K562 (cell line): ENCODE measurements around the gene SLC38A2. TPM values are rescaled to one million over a fixed set of nuclear protein-coding genes. Genes with fewer than 3 reads are reported as not detected.

Experiments
- ATAC-seq: fragments of 200-7000 bp; cut with Tn5 transposase; 3 replicates; pipeline ENCODE4 v1.9.1; 2020; ENCODE audit warnings: moderate library complexity
- BruUV-seq: library from RNA; stranded (reverse); fragments of 400-500 nt; replicated peaks from 2 replicates; lab custom pipeline; 2021; lab: Mats Ljungman, UMichigan
- CTCF ChIA-PET: fragments of 300-600 bp; formaldehyde crosslinking; extraction: SDS; loops from one replicate; lab custom pipeline; 2021; ENCODE audit warnings: low intra/inter-chr PET ratio; lab: Yijun Ruan, JAX
- POLR2A ChIA-PET: fragments of 300-600, 350-650 bp; sonication (Branson Sonifier 250); formaldehyde crosslinking; extraction: SDS; loops from one replicate; lab custom pipeline; 2021; ENCODE audit warnings: antibody characterized with exemption, inconsistent platforms; lab: Yijun Ruan, JAX
- DNase-seq, 4 experiments: peaks; one replicate each; pipeline versions ENCODE4 v3.0.0 to v3.0.0-alpha.2; 2011 to 2018; ENCODE audit warnings: low spot score in 3 of 4, mixed read lengths in 3 of 4; ENCODE audit errors: extremely low read depth in 1 of 4
- FAIRE-seq: peaks from 2 replicates; lab custom pipeline; 2011; peaks lifted over from hg19 to GRCh38; lab: Jason Lieb, UNC
- H2AFZ ChIP-seq: 2 replicates; pipeline ENCODE4 v1.6.0; 2011; ENCODE audit warnings: low read depth, low read length, control low read depth, inconsistent platforms
- H3K27ac ChIP-seq: fragments of 200-600 bp; 3 replicates; pipeline ENCODE4 v1.8.0; 2011; ENCODE audit warnings: low read depth, mild to moderate bottlenecking, control low read depth, inconsistent platforms, low read length, moderate library complexity, mixed read lengths; ENCODE audit errors: extremely low read depth
- H3K27me3 ChIP-seq, 2 experiments: fragments of 300-600 bp in 1 of 2; 2 replicates in 1 of 2; 3 replicates in 1 of 2; pipeline versions ENCODE4 v1.6.0 to v1.8.0; 2011; ENCODE audit warnings: inconsistent platforms in 2 of 2, low read length in 2 of 2, mild to moderate bottlenecking in 1 of 2, mixed read lengths in 1 of 2, moderate library complexity in 1 of 2; ENCODE audit not compliant: control insufficient read depth in 2 of 2, insufficient read depth in 2 of 2
- H3K36me3 ChIP-seq: fragments of 300-600 bp; 3 replicates; pipeline ENCODE4 v1.8.0; 2011; ENCODE audit warnings: mild to moderate bottlenecking, low read length, inconsistent platforms; ENCODE audit not compliant: control insufficient read depth, insufficient read depth
- H3K4me1 ChIP-seq, 2 experiments: fragments of 200-600 bp in 1 of 2; replicated peaks in 1 of 2; 2 replicates in 1 of 2; 3 replicates in 1 of 2; pipeline versions ENCODE4 v1.5.1 to v1.8.0; 2011; ENCODE audit warnings: inconsistent platforms in 2 of 2, low read length in 2 of 2, mild to moderate bottlenecking in 1 of 2, mixed read lengths in 1 of 2, moderate library complexity in 1 of 2; ENCODE audit not compliant: control insufficient read depth in 2 of 2, insufficient read depth in 2 of 2
- H3K4me2 ChIP-seq: 2 replicates; pipeline ENCODE4 v1.6.1; 2011; ENCODE audit warnings: low read length, control low read depth, inconsistent platforms, mixed read lengths; ENCODE audit not compliant: insufficient read depth
- H3K4me3 ChIP-seq: fragments of 200-600 bp; sonication (generic), shearing (Covaris generic); 2 replicates; pipeline ENCODE4 v1.5.1; 2016; ENCODE audit warnings: control low read depth, inconsistent platforms
- H3K79me2 ChIP-seq: fragments of 200-600 bp; 3 replicates; pipeline ENCODE4 v1.8.0; 2011; ENCODE audit warnings: low read length, inconsistent platforms; ENCODE audit not compliant: control insufficient read depth, insufficient read depth
- H3K9ac ChIP-seq, 2 experiments: 2 replicates each; pipeline versions ENCODE4 v1.6.0 to v1.6.1; 2011; ENCODE audit warnings: low read depth in 2 of 2, low read length in 2 of 2, control low read depth in 1 of 2, inconsistent platforms in 1 of 2, mild to moderate bottlenecking in 1 of 2, mixed read lengths in 1 of 2; ENCODE audit not compliant: insufficient read depth in 1 of 2
- H3K9me1 ChIP-seq: one replicate; pipeline ENCODE4 v1.6.0; 2011; ENCODE audit warnings: inconsistent platforms, mild to moderate bottlenecking, low read length, moderate library complexity; ENCODE audit not compliant: control insufficient read depth, insufficient read depth
- H3K9me3 ChIP-seq: replicated peaks from 2 replicates; pipeline ENCODE4 v1.5.1; 2011; ENCODE audit warnings: low read depth, low read length, inconsistent platforms; ENCODE audit not compliant: control insufficient read depth, insufficient read depth
- H4K20me1 ChIP-seq: replicated peaks from 2 replicates; pipeline ENCODE4 v1.6.1; 2011; ENCODE audit warnings: low read length, inconsistent platforms, mixed read lengths; ENCODE audit not compliant: control insufficient read depth, insufficient read depth
- CHAMP1 ChIP-seq: fragments of 450-650 bp; IDR thresholded peaks from 2 replicates; pipeline ENCODE4 v1.6.1; 2016; ENCODE audit warnings: mild to moderate bottlenecking
- E2F4 ChIP-seq: sonication (generic); formaldehyde crosslinking; IDR thresholded peaks from 2 replicates; pipeline ENCODE4 v1.8.0; 2022; ENCODE audit warnings: mild to moderate bottlenecking, low read depth, missing genetic modification reagents
- HEY1 ChIP-seq: fragments of 250-450 bp; sonication (Bioruptor Pico); IDR thresholded peaks from 2 replicates; pipeline ENCODE4 v1.5.0; 2020; ENCODE audit warnings: mild to moderate bottlenecking, moderate library complexity, borderline replicate concordance
- THRA ChIP-seq: fragments of 450-650 bp; IDR thresholded peaks from 2 replicates; pipeline ENCODE4 v1.6.1; 2017; ENCODE audit warnings: mild to moderate bottlenecking, moderate library complexity
- ZC3H4 ChIP-seq: sonication (generic); formaldehyde crosslinking; IDR thresholded peaks from 2 replicates; pipeline ENCODE4 v1.9.0; 2021; ENCODE audit warnings: missing genetic modification reagents, borderline replicate concordance
- WGBS: fragments of 100-300 bp; shearing (Covaris generic); methylation state at CpG from one replicate; pipeline ENCODE4 v1.1.6; 2016; ENCODE audit warnings: low coverage, mixed read lengths; ENCODE audit not compliant: insufficient coverage; ENCODE audit errors: missing lambda C conversion rate; 5-methylcytosine and 5-hydroxymethylcytosine counted together
- in situ Hi-C: fragments of 300-500 bp; cut with MboI; formaldehyde crosslinking; loops from 4 replicates; pipeline ENCODE4 v1.15.0; 2018; ENCODE audit warnings: inconsistent platforms, mixed read lengths
- intact Hi-C: fragments of 100-400 bp; cut with micrococcal nuclease; formaldehyde crosslinking; loops from 2 replicates; pipeline ENCODE4 v1.14.2; 2022
- polyA plus RNA-seq, 8 experiments: library from polyadenylated mRNA; depleted of rRNA in 4 of 8; stranded (reverse) in 5 of 8; unstranded in 3 of 8; fragments of >200 nt; fragmentation: Nextera tagmentation in 2 of 8; fragmentation: Illumina TruSeq in 1 of 8; extraction: Ambion mirVana in 2 of 8; extraction: Trizol in 1 of 8; gene quantifications; 2 replicates each; pipeline versions ENCODE4 v1.2.1 to v1.2.3, GENCODE V29; 2011 to 2014; ENCODE audit warnings: inconsistent platforms in 1 of 8, missing spikeins in 1 of 8
- total RNA-seq, 7 experiments: library from RNA; depleted of rRNA in 6 of 7; stranded (reverse); fragments of >200 nt in 6 of 7; fragmentation: Illumina TruSeq in 2 of 7; extraction: Trizol in 2 of 7; gene quantifications; 2 replicates each; pipeline versions ENCODE4 v1.2.1 to v1.2.3, GENCODE V29; 2011 to 2021; ENCODE audit warnings: low replicate concordance in 1 of 7

SLC38A2 gene
- total and polyA plus RNA-seq, 9 of the 15 experiments (the other 6 are each of a cell fraction or from before 2014, with no cell fraction given) = 98.7 to 292 (median 143) TPM

- ATAC-seq (no peak), FAIRE-seq (no peak), DNase-seq (no peak)
- H3K36me3 ChIP-seq = no peaks in the 10 kb centered on the region
- ChIA-PET POLR2A (interaction anchor here (0.6 to 1.4 kb wide), 4 partner anchors 14 to 677 kb away, joined by 3 to 4 read pairs (median 4); no protein-coding TSS in a partner anchor), CTCF (no interaction called here)
- H3K27me3 ChIP-seq = peaks cover 0 to 3% of the 10 kb centered on the region in 2 experiments; a peak in 1 of 5 replicates
- H3K27ac ChIP-seq = no peak overlapping the region
- no peak overlapping the region for H3K9ac ChIP-seq
- no peaks in the 10 kb centered on the region for H3K4me1 ChIP-seq
- H2AFZ ChIP-seq = no peak overlapping the region
- no TSS peak for BruUV-seq
- H3K79me2 ChIP-seq = no peaks in the 10 kb centered on the region
- no peak overlapping the region for H3K4me2 ChIP-seq
- H3K9me3 ChIP-seq = no peaks in the 10 kb centered on the region
- TF ChIP-seq THRA = no peak
- no peak for TF ChIP-seq E2F4 (CRISPR knock-in tag)
- TF ChIP-seq CHAMP1 = no peak
- no peak for TF ChIP-seq ZC3H4 (CRISPR knock-in tag)
- TF ChIP-seq HEY1 (CRISPR knock-in tag) = no peak
- no peaks in the 10 kb centered on the region for H4K20me1 ChIP-seq
- intact Hi-C loops (loop anchor here (5.0 kb wide), 2 partner anchors 334 to 679 kb away; no protein-coding TSS in a partner anchor), in situ Hi-C loops (loop anchor here (10.0 to 25.0 kb wide), 2 partner anchors 348 to 669 kb away; partner anchors contain the start of gene SCAF11)
- no peaks in the 10 kb centered on the region for H3K9me1 ChIP-seq
- WGBS = 37% methylated on average over 3 of the region's 3 CpGs
- H3K4me3 ChIP-seq = no peak overlapping the region
Measured at GRCh38 chr12:46343118-46343852, 29.3 kb downstream of the SLC38A2 start.
